ENCODE data around the gene DGKB.
A peak's percentile ranks its signal among the peaks of the same experiment; 100 is the strongest.

The DGKB gene

DNA sequence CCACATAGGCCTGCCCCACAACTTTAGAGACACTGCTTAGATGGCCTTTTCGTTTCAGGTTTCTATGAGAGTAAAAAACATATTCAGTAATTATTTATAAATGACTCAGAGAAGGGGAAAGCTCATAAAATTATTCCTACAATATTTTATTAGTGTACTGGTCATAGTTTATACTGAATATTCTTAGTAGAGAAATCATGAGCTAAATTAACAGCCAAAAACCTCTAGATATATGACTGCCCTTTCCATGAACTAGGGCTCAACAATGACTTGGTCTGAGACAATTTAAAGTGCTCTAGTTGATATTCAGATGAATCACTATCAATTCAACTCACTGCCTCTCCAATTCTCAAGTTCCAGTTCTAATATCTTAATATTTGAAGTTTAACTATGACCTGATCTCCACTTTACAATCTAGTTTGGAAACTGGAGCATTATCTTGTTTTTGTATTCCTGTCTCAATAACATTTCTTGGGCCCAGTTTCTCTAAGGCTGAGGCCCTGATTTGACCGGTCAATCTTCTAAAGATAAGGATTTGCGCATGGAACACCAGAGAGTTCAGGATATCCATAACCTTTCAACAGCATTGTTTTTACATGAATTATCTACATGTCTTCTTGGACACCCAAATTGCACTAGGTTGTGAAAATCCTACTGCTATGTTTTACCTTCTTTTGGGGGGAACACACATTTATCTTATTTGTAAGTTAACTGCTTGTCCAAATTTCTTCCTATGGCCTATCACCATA, 141.6 kb downstream of the DGKB start:
- no peak for DNase-seq (ENCODE audit: low spot score)

DNA sequence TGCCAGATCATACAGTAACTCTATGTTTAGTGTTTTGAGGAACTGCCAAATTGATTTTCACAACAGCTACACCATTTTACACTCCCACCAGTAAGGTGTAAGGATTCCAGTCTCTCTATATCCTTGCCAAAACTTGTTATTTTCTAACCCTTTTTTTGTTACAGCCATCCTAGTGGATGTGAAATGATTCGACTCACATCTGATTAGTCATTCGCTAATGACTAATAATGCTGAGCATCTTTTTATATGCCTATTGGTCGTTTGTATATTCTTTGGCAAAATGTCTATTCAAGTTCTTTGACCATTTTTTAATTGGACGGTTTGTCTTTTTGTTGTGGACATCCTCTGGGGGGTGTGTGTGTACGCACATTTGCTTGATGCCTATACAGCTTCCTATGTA, 142.8 kb downstream of the DGKB start:
- no peak for DNase-seq (ENCODE audit: low spot score)

DNA sequence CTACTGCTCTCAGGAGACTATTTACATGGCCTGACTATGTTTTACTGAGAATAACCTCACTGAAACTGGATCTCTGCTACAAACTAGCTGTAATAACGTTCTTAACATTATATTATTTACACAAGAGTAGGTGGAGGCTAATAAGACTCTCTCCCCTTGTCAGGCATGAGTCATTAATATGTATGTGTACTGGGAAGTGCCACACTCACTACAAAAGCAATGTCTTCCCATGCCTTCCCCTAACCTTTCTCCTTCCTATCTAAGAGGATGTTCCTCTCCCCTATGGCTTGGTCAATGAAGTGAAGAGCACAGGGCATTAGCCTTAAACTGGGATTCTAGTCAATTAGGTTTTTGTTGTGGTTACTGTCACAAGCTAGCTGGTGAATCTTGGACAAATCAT, 147.9 kb downstream of the DGKB start:
- DNase-seq (ENCODE audit: low spot score) = no peak

DNA sequence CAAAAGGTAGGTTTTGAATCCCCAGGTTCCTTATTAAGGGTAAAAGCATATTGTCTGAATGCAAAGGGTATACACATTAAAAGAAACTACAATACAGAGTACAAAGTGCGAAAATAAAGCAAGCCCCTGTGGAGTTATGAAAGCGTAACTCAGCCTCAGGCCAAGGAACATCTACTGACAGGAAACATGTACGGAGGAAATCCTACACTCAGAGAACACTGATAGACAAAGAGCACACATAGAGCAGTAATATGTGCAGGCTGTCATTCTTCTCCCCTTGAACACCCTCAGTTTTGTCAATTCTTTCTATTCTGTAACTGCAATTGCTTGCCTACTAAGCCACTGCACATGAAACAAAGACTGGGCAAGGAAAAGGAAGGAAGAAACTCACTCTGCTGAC, 150.2 kb downstream of the DGKB start:
- DNase-seq (ENCODE audit: low spot score) = no peak

DNA sequence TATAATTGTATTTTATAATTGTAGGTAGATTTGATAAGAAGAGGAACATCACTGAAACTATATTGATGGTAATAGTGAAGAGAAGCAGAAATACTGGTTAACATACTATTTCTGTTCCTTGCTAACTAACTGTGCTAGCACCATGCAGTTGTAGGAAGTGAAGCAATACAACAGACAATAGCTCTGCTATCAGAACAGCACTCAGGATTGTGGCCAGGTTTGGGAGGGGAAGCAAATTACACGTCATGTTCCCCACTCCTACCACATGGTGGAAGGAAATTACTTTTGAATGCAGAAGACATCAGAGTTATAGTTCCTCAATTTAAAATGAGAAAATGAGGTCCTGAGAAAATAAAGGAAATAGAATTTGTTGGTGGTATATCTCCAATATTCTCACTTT, 151.1 kb downstream of the DGKB start:
- no peak for DNase-seq (ENCODE audit: low spot score)

DNA sequence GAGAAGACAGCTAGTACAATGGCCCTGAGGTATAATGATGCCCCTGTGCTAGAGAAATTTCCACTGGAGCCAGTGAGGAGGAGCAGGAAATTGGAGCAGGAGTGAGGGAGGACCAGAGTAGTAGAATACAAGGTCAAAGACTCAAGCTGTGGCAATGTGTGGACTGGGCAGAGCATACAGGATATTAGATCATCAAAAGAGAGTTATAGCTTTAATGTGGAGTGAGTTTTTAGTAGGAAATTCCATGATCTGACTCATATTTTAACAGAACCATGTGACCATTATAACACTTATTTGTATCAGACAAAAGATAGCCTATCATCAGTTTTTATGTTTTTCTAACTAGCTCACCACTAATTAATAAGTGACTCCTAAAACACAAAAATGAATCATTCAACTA, 154.1 kb downstream of the DGKB start:
- DNase-seq (ENCODE audit: low spot score) = peak; percentile 32

DNA sequence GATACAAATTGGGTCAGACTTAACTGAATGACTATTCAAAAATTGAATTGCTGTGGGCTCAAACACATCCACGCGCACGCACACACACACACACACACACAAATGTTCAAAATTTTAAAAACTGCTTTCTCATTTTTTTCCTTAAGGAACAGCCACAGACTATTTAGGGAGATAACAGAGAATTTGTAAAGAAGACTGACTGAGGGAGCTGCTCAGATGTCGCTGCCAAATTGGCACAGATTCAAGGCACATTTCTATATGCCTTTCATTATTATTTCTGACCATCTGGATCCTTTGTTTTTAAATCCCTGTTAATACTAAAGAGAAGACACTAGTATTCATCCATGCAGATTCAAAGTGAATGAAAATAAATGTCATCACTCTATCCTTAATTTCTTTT, 154.8 kb downstream of the DGKB start:
- DNase-seq (ENCODE audit: low spot score) = peak; percentile 76

DNA sequence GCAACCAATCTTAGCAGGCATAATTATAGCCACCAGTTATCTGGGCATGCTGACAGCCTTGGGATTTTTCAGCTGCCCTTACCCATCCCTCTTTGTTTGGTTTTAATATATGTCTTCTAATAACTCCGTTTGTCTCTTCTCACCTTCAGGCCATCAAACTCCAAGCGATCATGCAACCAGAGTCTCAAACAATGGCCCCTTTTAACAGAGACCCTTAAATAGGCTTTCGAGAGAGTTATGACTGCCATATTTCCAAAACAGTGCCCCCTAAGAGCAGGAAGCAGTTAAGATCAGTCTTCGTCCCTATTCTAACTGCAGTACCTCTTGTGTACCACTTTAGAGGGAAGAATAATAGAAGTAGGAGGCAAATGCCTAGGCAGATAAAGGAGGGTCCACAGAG, 157.5 kb downstream of the DGKB start:
- DNase-seq (ENCODE audit: low spot score) = no peak

DNA sequence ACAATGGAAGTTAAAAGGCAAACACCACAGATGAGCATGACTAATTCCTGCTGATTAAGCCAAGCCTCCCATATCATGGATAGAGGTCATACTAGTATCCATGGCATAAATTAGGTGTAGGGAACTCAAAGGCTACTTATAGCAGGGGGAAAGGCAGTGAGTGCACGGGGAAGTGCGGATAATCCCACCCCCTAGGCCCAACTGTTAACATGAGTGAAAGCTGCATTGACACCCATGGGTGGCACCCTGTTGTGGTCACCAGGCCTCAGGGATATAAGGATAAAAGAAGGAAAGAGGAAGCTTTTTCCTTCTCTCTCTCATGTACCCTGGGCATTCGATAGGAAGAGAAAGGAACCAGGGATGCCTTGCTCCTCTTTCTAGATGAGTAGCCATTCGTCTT, 161.9 kb downstream of the DGKB start:
- no peak for DNase-seq (ENCODE audit: low spot score)

DNA sequence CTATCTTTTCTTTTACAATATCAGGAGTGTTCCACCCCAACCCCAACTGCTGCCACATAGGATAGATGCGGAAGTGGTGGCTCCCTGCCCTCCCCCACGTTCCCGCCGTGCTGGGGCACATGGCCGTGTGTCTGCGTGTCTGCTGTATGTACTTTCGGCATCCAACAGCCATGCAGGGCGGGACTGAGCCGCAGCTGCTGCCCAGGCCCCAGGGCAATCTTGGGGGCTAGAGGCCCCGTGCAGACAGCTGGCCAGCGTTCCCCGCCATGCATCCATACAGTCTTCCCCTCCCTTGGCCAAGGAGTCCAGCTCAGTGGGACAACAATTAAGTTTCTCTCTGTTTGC, 162.7 kb downstream of the DGKB start:
- no peak for DNase-seq (ENCODE audit: low spot score)

DNA sequence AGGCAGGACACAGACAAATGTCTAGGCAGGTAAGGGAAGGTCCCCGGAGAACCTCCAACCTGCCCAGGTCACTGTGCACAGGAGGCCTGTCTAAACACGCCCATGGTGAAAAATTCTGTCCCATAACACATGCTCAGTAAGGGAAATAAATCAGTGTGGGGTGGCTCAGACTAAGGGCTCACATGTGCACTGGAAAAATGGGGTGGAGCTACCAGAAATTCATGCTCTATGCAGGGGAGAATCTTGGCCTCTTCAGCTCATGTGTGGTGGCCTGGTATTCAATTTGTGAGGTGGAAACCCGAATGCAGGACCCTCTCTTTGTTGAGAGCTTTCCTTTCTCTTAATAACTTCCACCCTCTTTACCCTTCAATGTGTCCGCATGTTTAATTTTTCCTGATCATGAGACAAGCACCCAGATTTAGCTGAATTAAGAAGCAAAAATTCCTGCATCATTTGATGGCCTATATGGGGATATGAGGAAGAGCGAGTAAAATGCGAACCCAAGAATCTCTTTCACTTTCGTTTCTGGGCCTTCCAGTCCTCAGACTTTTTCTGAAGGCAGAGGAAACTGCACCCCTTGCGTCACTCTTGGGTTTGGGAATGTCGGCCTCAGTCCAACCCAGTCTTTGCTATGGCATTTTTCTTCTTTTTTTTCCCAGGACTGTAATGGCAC, 163.2 kb downstream of the DGKB start:
- DNase-seq (ENCODE audit: low spot score) = no peak

DNA sequence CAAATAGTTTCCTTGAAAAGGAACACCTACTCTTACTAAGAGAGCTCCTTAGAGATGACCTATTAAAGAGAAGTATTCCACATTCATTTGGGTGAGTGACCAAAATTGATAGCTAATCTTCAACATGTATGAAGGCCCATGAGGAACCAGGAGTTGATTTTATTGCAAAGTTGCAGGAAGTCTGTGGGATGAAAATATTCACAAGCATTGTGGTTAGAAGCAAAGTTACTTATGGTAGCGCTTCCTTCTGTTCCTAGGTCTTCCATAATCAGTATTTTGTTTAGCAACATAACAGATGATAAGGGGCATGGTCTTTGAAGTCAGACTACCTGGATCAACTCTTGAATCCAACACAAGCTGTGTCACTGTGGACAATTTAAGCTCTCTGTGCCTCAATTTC, 164.5 kb downstream of the DGKB start:
- DNase-seq (ENCODE audit: low spot score) = no peak

DNA sequence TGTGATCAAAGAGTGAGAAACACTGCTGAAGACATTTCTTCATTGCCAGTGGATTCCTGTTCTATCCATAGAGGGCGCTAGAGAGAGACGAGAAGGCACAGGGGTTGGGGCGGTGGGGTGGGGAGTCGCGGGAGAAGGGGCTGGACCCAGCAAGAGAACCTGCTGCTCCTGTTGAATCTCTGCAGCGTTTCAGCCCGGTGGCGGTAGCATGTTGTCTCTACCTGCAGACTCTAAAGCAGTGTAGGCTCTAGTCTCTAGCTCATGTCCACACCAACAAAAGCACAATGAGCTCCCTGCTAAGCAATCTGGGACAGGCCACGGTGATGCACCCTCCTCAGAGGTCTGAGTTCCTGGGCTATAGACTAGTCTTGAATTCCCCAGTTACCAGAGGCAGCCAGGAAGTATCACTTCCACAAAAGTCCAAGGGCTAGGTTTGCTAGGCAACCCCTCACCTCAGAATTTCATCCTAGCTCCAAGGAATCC, 167.7 kb downstream of the DGKB start:
- DNase-seq (ENCODE audit: low spot score) = no peak

DNA sequence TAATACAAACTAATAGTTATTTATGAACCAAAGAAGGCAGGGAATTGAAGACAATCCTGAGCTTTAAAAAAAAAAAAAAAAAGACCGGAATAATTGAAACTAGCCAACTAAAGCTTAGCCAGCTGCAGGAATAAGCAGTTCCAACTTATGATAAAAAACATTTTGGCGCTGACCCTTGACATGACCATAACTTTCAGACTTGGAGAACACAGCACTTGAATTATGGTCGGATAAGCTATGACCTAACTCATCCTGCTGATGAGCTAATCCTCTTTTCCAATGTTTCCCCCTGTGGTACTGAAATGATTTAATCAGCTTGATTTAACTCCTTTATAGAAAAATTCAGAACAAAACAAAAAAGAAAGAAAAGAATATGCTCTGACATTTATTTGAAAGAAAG, 181.8 kb downstream of the DGKB start:
- no peak for DNase-seq (ENCODE audit: low spot score)

DNA sequence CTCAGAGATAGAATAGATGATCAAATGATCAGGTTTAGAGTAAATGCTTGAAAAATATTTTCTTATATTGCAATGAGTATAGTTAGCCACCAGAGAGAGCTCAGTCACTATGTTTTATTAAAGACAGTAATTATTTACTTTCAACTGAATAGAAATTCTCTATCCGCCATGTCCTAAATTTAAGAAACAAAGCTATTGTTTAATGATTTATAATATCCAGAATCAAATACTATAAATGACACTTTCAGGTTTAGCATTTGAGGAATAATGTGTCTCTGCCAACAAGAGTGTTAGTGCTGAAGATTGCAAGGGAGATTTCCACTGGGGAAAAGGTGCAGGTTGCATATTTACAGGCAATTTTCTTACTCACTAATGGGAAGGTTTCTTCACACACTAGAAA, 184.7 kb downstream of the DGKB start:
- DNase-seq (ENCODE audit: low spot score) = peak; percentile 34

DNA sequence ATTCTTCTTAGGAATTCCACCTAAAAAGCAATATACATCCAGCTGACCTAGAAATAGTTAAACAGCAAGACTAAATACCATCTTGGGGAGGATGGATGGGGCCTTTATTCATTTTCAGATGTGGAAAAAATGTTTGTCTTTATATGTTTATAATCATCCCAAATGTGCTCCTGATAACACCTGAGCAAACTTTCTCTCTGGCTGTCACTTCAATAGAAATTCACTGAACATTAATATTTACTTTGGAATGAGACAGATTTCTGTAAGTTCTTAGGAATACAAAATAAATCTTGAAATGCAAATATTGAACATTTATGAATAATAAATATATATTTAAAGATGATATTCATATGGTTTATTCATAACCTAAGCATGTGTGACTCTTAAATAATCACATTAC, 185.4 kb downstream of the DGKB start:
- DNase-seq (ENCODE audit: low spot score) = no peak

DNA sequence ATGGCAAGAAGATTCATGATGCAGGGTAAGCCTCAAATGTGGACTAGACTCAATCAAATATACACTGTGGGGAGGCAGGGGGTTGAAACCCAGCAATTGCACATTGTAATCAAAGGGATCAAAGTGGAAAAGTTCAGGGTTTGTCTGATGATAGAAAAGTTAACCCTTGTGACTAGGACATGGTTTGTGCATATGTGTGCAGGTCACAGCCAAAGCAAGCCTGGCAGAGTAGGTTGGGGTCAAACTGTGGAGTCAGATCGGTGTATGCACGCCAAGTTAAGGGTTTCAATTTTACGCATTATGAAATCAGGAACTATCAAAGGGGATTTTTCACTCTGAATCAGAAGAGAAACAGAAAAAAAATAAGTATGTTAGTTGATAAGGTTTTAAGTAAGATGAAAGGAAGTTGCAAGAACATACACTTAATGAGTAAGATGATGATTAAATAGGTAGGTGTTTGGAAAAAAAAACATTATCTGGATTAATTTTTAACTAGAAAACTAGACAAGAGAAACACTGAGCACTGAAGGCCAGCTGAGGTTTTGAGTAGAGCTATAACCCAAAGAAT, 188.3 kb downstream of the DGKB start:
- DNase-seq (ENCODE audit: low spot score) = no peak

DNA sequence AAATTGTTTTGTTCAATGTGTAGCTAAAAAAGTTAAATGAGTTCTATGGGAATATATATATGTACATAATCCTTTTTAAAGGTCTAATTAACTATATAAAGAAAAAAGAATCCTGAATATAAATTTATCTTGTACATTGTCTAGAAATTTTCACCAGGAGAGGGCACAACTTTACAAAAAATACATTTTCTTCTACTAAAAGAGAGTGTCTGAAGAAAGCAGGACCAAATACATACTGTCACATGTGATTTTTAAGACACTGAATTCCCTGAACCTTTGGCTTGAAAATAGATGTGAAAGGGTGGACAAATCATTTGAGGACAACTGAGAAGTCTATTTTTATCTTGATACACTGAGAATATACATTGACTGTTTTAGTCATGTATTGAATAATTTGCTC, 204.3 kb downstream of the DGKB start:
- peak; percentile 31 for DNase-seq (ENCODE audit: low spot score)

DNA sequence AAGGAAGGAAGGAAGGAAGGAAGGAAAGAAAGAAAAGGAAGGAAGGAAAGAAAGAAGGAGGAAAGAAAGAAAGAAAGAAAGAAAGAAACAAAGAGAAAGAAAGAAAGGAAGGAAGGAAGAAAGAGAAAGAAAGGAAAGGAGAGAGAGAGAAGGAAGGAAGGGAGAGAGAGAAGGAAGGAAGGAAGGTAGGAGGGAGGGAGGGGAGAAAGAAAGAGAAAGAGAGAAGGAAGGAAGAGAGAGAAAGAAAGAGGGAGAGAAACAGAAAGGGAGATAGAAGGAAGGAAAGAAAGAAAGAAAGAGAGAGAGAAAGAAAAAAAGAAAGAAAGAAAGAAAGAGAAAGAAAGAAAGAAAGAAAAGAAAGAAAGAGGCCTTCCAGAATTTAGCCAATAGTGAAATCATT, 204.9 kb downstream of the DGKB start:
- DNase-seq (ENCODE audit: low spot score) = no peak

DNA sequence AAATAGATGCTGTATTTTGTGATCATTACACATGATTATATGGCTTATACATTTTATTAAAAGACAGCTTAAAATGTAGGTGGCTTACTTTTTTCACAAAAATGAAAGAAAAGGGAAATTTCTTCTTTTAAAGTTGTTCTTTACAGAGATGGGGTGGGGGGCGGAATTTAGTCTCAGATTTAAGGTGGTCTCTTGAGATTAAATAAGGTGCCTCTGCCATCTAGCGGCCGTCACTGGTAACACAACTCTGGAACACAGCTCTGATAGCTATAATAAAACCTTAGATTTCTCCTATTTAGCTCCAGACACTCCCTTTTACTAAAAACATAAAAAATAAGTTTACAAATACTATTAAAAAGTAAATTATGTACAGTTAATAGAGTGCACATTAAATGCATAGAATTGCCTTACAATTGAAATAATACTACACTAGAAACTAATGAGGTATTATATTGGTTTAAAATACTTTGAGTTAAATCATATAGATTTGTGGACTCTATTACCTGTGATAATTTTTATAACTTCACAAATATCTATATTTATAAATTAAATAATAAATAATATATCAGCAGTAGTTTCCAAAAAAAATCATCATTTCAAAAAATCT, 210.9 kb downstream of the DGKB start:
- peak; percentile 68 for DNase-seq (ENCODE audit: low spot score)

DNA sequence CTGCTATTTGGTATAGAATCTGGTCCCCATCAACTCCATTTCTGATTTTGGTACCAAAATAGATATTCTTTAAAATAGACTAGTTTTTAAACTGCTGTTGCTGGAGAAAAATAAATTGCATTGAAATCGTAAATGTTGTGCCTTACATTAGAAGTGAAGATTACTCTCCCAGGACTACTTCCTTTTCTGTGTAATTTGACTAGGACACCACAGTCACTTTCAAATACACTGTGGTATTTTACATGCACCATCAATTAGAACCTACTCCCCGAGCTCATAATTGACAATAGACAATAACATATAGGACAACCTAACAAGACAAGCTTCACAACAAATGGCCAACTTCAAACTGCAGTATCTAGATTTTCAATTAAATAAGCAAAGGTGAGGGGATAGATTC, 211.5 kb downstream of the DGKB start:
- no peak for DNase-seq (ENCODE audit: low spot score)

DNA sequence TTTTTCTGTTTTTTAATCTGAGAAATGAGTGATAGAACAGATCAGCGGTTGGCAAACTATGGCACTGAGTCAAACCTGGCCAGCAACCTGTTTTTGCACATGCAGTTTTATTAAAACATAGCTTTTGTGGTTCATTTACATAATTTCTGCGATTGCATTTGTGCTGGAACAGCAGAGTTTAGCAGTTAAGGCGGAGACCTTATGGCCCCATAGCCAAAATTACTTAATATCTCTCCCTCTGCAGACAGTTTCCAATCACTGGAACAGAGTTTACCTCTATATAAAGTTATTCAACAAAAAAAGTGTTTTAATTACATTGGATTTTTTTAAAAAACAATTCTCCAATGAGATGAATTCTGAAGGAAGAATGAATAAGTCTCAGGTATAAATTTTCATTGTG, 212.1 kb downstream of the DGKB start:
- no peak for DNase-seq (ENCODE audit: low spot score)

DNA sequence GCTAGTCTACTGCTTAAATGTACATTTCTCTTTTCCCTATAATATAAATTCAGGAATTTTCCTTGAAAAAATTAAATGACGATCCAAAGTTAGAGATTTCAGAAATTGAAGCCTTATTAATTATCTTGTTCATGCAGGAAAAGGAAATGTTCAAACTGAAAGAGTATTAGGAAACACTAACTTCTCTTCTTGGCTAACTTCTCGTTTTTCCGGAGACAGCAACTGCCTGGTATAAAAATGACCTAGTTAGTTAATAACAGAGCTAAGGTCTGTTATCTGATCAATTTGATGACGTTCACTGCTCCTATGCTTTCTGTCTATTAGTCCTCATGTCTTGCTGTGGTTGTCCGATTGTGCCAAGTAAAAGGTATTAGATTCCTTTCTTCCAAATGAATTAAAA, 212.5 kb downstream of the DGKB start:
- no peak for DNase-seq (ENCODE audit: low spot score)

Measured in cerebellar cortex (tissue), 1 donor.